CD14-positive monocyte (primary cell): ENCODE data around the gene ILF2. TPM values are rescaled to one million over a fixed set of nuclear protein-coding genes. Genes with fewer than 3 reads are reported as not detected.

Experiments
- DNase-seq, 3 donors: peaks; one replicate each; pipeline ENCODE4 v3.0.0-alpha.2; 2011 to 2022
- H2AFZ ChIP-seq: 2 replicates; pipeline ENCODE4 v1.6.0; 2012; ENCODE audit warnings: mild to moderate bottlenecking, low read depth, low read length, inconsistent platforms; ENCODE audit not compliant: insufficient read depth, poor library complexity, severe bottlenecking
- H3K27ac ChIP-seq, 2 donors: 1 replicate in 1 of 2; 2 replicates in 1 of 2; pipeline ENCODE4 v1.5.1; 2012 to 2013; ENCODE audit warnings: low read length in 2 of 2, control low read depth in 1 of 2, inconsistent platforms in 1 of 2, low read depth in 1 of 2, mild to moderate bottlenecking in 1 of 2
- H3K27me3 ChIP-seq, 2 donors: one replicate each; pipeline versions ENCODE4 v1.6.0 to v1.6.1; 2011 to 2013; ENCODE audit warnings: low read length in 2 of 2; ENCODE audit not compliant: control insufficient read depth in 2 of 2, insufficient read depth in 2 of 2
- H3K36me3 ChIP-seq, 2 donors: replicated peaks in 1 of 2; 1 replicate in 1 of 2; 2 replicates in 1 of 2; pipeline versions ENCODE4 v1.5.1 to v1.6.1; 2012 to 2013; ENCODE audit warnings: low read length in 2 of 2, control low read depth in 1 of 2, inconsistent platforms in 1 of 2, mild to moderate bottlenecking in 1 of 2; ENCODE audit not compliant: insufficient read depth in 2 of 2, control insufficient read depth in 1 of 2
- H3K4me1 ChIP-seq, 2 donors: 1 replicate in 1 of 2; 2 replicates in 1 of 2; pipeline versions ENCODE4 v1.5.1 to v1.6.1; 2012 to 2013; ENCODE audit warnings: low read length in 2 of 2, control low read depth in 1 of 2, inconsistent platforms in 1 of 2, mild to moderate bottlenecking in 1 of 2, moderate library complexity in 1 of 2; ENCODE audit not compliant: insufficient read depth in 2 of 2, control insufficient read depth in 1 of 2
- H3K4me2 ChIP-seq: replicated peaks from 2 replicates; pipeline ENCODE3; 2012; ENCODE audit warnings: low read length, moderate library complexity, mild to moderate bottlenecking; ENCODE audit not compliant: poor library complexity, severe bottlenecking; ENCODE audit errors: extremely low read depth
- H3K4me3 ChIP-seq, 3 experiments: fragments of 200-600 bp in 1 of 3; sonication (generic) in 1 of 3; replicated peaks in 1 of 3; 1 replicate in 2 of 3; 2 replicates in 1 of 3; pipeline ENCODE4 v1.5.1; 2011 to 2013; ENCODE audit warnings: low read length in 3 of 3, mild to moderate bottlenecking in 3 of 3, control low read depth in 2 of 3, low read depth in 2 of 3, inconsistent platforms in 1 of 3, moderate library complexity in 1 of 3
- H3K79me2 ChIP-seq: 2 replicates; pipeline ENCODE4 v1.6.0; 2012; ENCODE audit warnings: mild to moderate bottlenecking, control low read depth, inconsistent platforms, low read length, moderate library complexity; ENCODE audit not compliant: insufficient read depth
- H3K9ac ChIP-seq: 2 replicates; pipeline ENCODE4 v1.6.0; 2017; ENCODE audit warnings: low read length, mild to moderate bottlenecking; ENCODE audit not compliant: insufficient read depth, poor library complexity, severe bottlenecking
- H3K9me3 ChIP-seq, 2 donors: replicated peaks in 1 of 2; 1 replicate in 1 of 2; 2 replicates in 1 of 2; pipeline versions ENCODE4 v1.5.1 to v1.6.1; 2012 to 2013; ENCODE audit warnings: low read length in 2 of 2, control low read depth in 1 of 2; ENCODE audit not compliant: control insufficient read depth in 1 of 2, insufficient read depth in 1 of 2
- H4K20me1 ChIP-seq: 2 replicates; pipeline ENCODE4 v1.6.0; 2012; ENCODE audit warnings: mild to moderate bottlenecking, low read length, control low read depth, moderate library complexity; ENCODE audit not compliant: insufficient read depth
- H3K27ac Mint-ChIP-seq, 7 donors: one replicate each; pipeline ENCODE4 v1.8.0; 2020; ENCODE audit warnings: mild to moderate bottlenecking in 7 of 7, mixed read lengths in 7 of 7, moderate library complexity in 6 of 7, inconsistent platforms in 2 of 7
- H3K27me3 Mint-ChIP-seq, 3 donors: one replicate each; pipeline ENCODE4 v1.8.0; 2021 to 2022; ENCODE audit warnings: low read depth in 3 of 3, mild to moderate bottlenecking in 3 of 3, mixed read lengths in 3 of 3, moderate library complexity in 3 of 3, inconsistent platforms in 1 of 3
- H3K36me3 Mint-ChIP-seq, 2 donors: one replicate each; pipeline ENCODE4 v1.8.0; 2020; ENCODE audit warnings: mixed read lengths in 2 of 2, inconsistent platforms in 1 of 2, mild to moderate bottlenecking in 1 of 2
- H3K4me1 Mint-ChIP-seq: one replicate; pipeline ENCODE4 v1.8.0; 2020; ENCODE audit warnings: mild to moderate bottlenecking, mixed read lengths
- H3K4me3 Mint-ChIP-seq, 2 donors: one replicate each; pipeline ENCODE4 v1.8.0; 2020; ENCODE audit warnings: mild to moderate bottlenecking in 2 of 2, mixed read lengths in 2 of 2, moderate library complexity in 1 of 2
- H3K9me3 Mint-ChIP-seq, 7 donors: one replicate each; pipeline ENCODE4 v1.8.0; 2020 to 2022; ENCODE audit warnings: mixed read lengths in 7 of 7, mild to moderate bottlenecking in 6 of 7, moderate library complexity in 6 of 7, inconsistent platforms in 2 of 7
- WGBS: methylation state at CpG from one replicate; pipeline ENCODE4 v1.1.5; 2013; ENCODE audit warnings: missing lambda C conversion rate; ENCODE audit not compliant: insufficient coverage; 5-methylcytosine and 5-hydroxymethylcytosine counted together
- intact Hi-C, 2 donors: fragments of 100-400 bp; cut with micrococcal nuclease; formaldehyde crosslinking; loops; one replicate each; pipeline versions ENCODE4 v1.15.0 to v1.15.1; 2023
- polyA plus RNA-seq, 3 donors: library from polyadenylated mRNA; depleted of rRNA in 1 of 3; unstranded in 2 of 3; stranded (reverse) in 1 of 3; fragments of 300-500 nt in 2 of 3; fragments of >200 nt in 1 of 3; fragmentation: Illumina TruSeq in 2 of 3; gene quantifications; 1 replicate in 2 of 3; 2 replicates in 1 of 3; pipeline ENCODE4 v1.2.3, GENCODE V29; 2012 to 2021
- TF ChIP-seq, protein P1 (sequence below): fragments of 200-600 bp; IDR thresholded peaks from one replicate; pipeline ENCODE4 v1.8.0; 2022; ENCODE audit warnings: antibody characterized with exemption, mild to moderate bottlenecking

Gene ILF2
- polyA plus RNA-seq, 3 donors = 103 to 118 (median 115) TPM

DNA sequence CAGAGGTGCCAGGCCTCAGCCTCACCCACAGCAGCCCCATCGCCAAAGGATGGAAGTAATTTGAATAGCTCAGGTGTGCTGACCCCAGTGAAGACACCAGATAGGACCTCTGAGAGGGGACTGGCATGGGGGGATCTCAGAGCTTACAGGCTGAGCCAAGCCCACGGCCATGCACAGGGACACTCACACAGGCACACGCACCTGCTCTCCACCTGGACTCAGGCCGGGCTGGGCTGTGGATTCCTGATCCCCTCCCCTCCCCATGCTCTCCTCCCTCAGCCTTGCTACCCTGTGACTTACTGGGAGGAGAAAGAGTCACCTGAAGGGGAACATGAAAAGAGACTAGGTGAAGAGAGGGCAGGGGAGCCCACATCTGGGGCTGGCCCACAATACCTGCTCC is 22.7 kb upstream of the ILF2 start:
- no peak overlapping the region for H3K9ac ChIP-seq
- no peak overlapping the region for H3K4me3 Mint-ChIP-seq
- WGBS = 100% methylated on average over 1 of the region's 4 CpGs

GRCh38 chr1:153688736-153689328 is 18.0 kb upstream of the ILF2 start:
- intact Hi-C loops = no loop called here
- Histone ChIP-seq H3K4me1 (no peaks in the 10 kb centered on the region), H3K27ac (no peak overlapping the region), H4K20me1 (no peaks in the 10 kb centered on the region), H3K9me3 (no peaks in the 10 kb centered on the region), H3K4me3 (no peak overlapping the region), H3K36me3 (no peaks in the 10 kb centered on the region), H2AFZ (no peak overlapping the region), H3K27me3 (peaks cover 0 to 4% of the 10 kb centered on the region in 2 donors), H3K9ac (no peak overlapping the region), H3K4me2 (no peak overlapping the region), H3K79me2 (no peaks in the 10 kb centered on the region)
- WGBS = 95% methylated on average over 12 of the region's 18 CpGs
- Mint-ChIP-seq H3K27ac (peak overlapping the region in 1 of 7 donors; percentile 81), H3K4me1 (peaks cover 11% of the 10 kb centered on the region), H3K36me3 (no peaks in the 10 kb centered on the region), H3K4me3 (peak overlapping the region in 1 of 2 donors; percentile 2), H3K9me3 (peaks cover 0 to 3% (median 0%) of the 10 kb centered on the region in 7 donors), H3K27me3 (peaks cover 3 to 9% (median 5%) of the 10 kb centered on the region in 3 donors)
- DNase-seq = no peak
- TF ChIP-seq, protein P1, sequence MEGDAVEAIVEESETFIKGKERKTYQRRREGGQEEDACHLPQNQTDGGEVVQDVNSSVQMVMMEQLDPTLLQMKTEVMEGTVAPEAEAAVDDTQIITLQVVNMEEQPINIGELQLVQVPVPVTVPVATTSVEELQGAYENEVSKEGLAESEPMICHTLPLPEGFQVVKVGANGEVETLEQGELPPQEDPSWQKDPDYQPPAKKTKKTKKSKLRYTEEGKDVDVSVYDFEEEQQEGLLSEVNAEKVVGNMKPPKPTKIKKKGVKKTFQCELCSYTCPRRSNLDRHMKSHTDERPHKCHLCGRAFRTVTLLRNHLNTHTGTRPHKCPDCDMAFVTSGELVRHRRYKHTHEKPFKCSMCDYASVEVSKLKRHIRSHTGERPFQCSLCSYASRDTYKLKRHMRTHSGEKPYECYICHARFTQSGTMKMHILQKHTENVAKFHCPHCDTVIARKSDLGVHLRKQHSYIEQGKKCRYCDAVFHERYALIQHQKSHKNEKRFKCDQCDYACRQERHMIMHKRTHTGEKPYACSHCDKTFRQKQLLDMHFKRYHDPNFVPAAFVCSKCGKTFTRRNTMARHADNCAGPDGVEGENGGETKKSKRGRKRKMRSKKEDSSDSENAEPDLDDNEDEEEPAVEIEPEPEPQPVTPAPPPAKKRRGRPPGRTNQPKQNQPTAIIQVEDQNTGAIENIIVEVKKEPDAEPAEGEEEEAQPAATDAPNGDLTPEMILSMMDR = no peak

More for the DNA sequence above, 22.7 kb upstream of the ILF2 start:
- DNase-seq = no peak
- Mint-ChIP-seq H3K4me1 (peaks cover 14% of the 10 kb centered on the region), H3K27ac (no peak overlapping the region), H3K9me3 (peaks cover 0 to 3% (median 0%) of the 10 kb centered on the region in 7 donors), H3K27me3 (peaks cover 0 to 7% (median 1%) of the 10 kb centered on the region in 3 donors), H3K36me3 (no peaks in the 10 kb centered on the region)
- Histone ChIP-seq H3K27me3 (no peaks in the 10 kb centered on the region), H3K79me2 (no peaks in the 10 kb centered on the region), H3K4me3 (no peak overlapping the region), H2AFZ (no peak overlapping the region), H3K4me1 (peaks cover 9 to 11% of the 10 kb centered on the region in 2 donors), H3K9me3 (no peaks in the 10 kb centered on the region), H4K20me1 (no peaks in the 10 kb centered on the region), H3K36me3 (no peaks in the 10 kb centered on the region), H3K4me2 (no peak overlapping the region), H3K27ac (no peak overlapping the region)
- TF ChIP-seq, protein P1 = no peak
- intact Hi-C loops = no loop called here
